Measurements from ENCODE around the gene RNF138. TPM values are rescaled to one million over a fixed set of nuclear protein-coding genes. Genes with fewer than 3 reads are reported as not detected.

The RNF138 gene
- total RNA-seq, 4 donors from 2014 or later, result 10.7 to 62.7 (median 27.4) TPM

- intact Hi-C loops (cut with DNase I), result no loop called here
- Histone ChIP-seq H3K9me3 (no peaks in the 10 kb centered on the region), H3K4me1 (peaks cover 0 to 6% of the 10 kb centered on the region in 2 donors), H3K27me3 (no peaks in the 10 kb centered on the region), H3K36me3 (no peaks in the 10 kb centered on the region), H3K27ac (no peak overlapping the region), H3K4me3 (replicated peaks in 1 of 3) (no peak overlapping the region)
- TF ChIP-seq, protein P1, sequence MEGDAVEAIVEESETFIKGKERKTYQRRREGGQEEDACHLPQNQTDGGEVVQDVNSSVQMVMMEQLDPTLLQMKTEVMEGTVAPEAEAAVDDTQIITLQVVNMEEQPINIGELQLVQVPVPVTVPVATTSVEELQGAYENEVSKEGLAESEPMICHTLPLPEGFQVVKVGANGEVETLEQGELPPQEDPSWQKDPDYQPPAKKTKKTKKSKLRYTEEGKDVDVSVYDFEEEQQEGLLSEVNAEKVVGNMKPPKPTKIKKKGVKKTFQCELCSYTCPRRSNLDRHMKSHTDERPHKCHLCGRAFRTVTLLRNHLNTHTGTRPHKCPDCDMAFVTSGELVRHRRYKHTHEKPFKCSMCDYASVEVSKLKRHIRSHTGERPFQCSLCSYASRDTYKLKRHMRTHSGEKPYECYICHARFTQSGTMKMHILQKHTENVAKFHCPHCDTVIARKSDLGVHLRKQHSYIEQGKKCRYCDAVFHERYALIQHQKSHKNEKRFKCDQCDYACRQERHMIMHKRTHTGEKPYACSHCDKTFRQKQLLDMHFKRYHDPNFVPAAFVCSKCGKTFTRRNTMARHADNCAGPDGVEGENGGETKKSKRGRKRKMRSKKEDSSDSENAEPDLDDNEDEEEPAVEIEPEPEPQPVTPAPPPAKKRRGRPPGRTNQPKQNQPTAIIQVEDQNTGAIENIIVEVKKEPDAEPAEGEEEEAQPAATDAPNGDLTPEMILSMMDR (IDR thresholded peaks at IDR 0.05), result no peak
- no peak for TF ChIP-seq POLR2A (IDR thresholded peaks at IDR 0.05)
- DNase-seq, result no peak
- 67 to 68% methylated on average over 3 of the region's 3 CpGs for WGBS, 2 donors
These were observed 85.9 kb downstream of the RNF138 start for GRCh38 chr18:32177530-32177929.

Small RNAs within 50 kb of the gene (small RNA-seq; reads per million reads assigned to genes)
- 0.28 reads per million for gene RNA5SP453

Other genes with a start within 250 kb of the RNF138 start
- 10 to 100 TPM; 45.9 to 96.8 (median 61.8) TPM for gene TRAPPC8, start 148.7 kb upstream of the RNF138 start, total RNA-seq
- gene RNF125, start 73.0 kb upstream of the RNF138 start, total RNA-seq, result 1 to 10 TPM; 1.3 to 6.7 (median 1.9) TPM
- gene MEP1B, start 98.2 kb downstream of the RNF138 start, total RNA-seq, result under 1 TPM in 1 of 4 donors, not detected in 3; 0.38 TPM

Measured in thyroid gland (tissue), 4 donors.